H1 (cell line): ENCODE results near the gene AAK1. TPM values are rescaled to one million over a fixed set of nuclear protein-coding genes. Genes with fewer than 3 reads are reported as not detected.

Experiments
- CTCF ChIA-PET: fragments of 300-600 bp; sonication (Branson Sonifier 250); formaldehyde crosslinking; loops from one replicate; lab custom pipeline; 2021; ENCODE audit not compliant: partially characterized antibody; lab: Charles Lee
- POLR2A ChIA-PET: fragments of 300-600 bp; sonication (Branson Sonifier 250); formaldehyde crosslinking; loops from one replicate; lab custom pipeline; 2021; ENCODE audit warnings: inconsistent platforms; ENCODE audit not compliant: partially characterized antibody; lab: Charles Lee
- DNase-seq, 2 experiments: peaks; one replicate each; pipeline versions ENCODE4 v3.0.0 to v3.0.0-alpha.2; 2010 to 2022; ENCODE audit warnings: low spot score in 2 of 2, low read depth in 1 of 2, mixed read lengths in 1 of 2
- FAIRE-seq: peaks from 2 replicates; lab custom pipeline; 2011; peaks lifted over from hg19 to GRCh38; lab: Jason Lieb, UNC
- H2AFZ ChIP-seq: 2 replicates; pipeline ENCODE4 v1.8.1; 2012; ENCODE audit warnings: low read length, inconsistent platforms
- H2AK5ac ChIP-seq: 2 replicates; pipeline ENCODE4 v1.6.1; 2013; ENCODE audit warnings: low read depth, low read length
- H2BK120ac ChIP-seq: replicated peaks from 2 replicates; pipeline ENCODE3; 2013; ENCODE audit warnings: low read depth, low read length, inconsistent platforms
- H2BK12ac ChIP-seq: 2 replicates; pipeline ENCODE4 v1.6.1; 2013; ENCODE audit warnings: low read depth, low read length
- H2BK15ac ChIP-seq: 2 replicates; pipeline ENCODE4 v1.6.1; 2013; ENCODE audit warnings: low read length
- H2BK20ac ChIP-seq: 2 replicates; pipeline ENCODE4 v1.6.1; 2013; ENCODE audit warnings: low read length
- H2BK5ac ChIP-seq: 2 replicates; pipeline ENCODE4 v1.6.1; 2013; ENCODE audit warnings: low read depth, low read length
- H3K14ac ChIP-seq: 2 replicates; pipeline ENCODE4 v1.6.1; 2013; ENCODE audit warnings: inconsistent platforms; ENCODE audit not compliant: insufficient read length
- H3K18ac ChIP-seq: 2 replicates; pipeline ENCODE4 v1.6.1; 2013; ENCODE audit warnings: low read length; ENCODE audit errors: extremely low read depth
- H3K23ac ChIP-seq: 2 replicates; pipeline ENCODE4 v1.6.1; 2013; ENCODE audit warnings: inconsistent platforms; ENCODE audit not compliant: insufficient read length
- H3K23me2 ChIP-seq: 2 replicates; pipeline ENCODE4 v1.6.1; 2013; ENCODE audit warnings: low read depth, low read length
- H3K27ac ChIP-seq: 2 replicates; pipeline ENCODE4 v1.6.1; 2011; ENCODE audit warnings: low read depth, low read length, inconsistent platforms
- H3K27me3 ChIP-seq, 4 experiments: replicated peaks in 1 of 4; 1 replicate in 1 of 4; 2 replicates in 3 of 4; pipeline versions ENCODE4 v1.6.1 to v1.8.1; 2011 to 2013; ENCODE audit warnings: low read length in 3 of 4, mild to moderate bottlenecking in 3 of 4, inconsistent platforms in 2 of 4, mixed read lengths in 2 of 4, moderate library complexity in 1 of 4; ENCODE audit not compliant: control insufficient read depth in 3 of 4, insufficient read depth in 3 of 4; ENCODE audit errors: extremely low read depth in 1 of 4
- H3K36me3 ChIP-seq, 4 experiments: 2 replicates each; pipeline versions ENCODE4 v1.6.1 to v1.8.1; 2011 to 2013; ENCODE audit warnings: mild to moderate bottlenecking in 4 of 4, low read length in 3 of 4, moderate library complexity in 2 of 4, control low read depth in 1 of 4, inconsistent platforms in 1 of 4; ENCODE audit not compliant: insufficient read depth in 4 of 4, control insufficient read depth in 2 of 4
- H3K4ac ChIP-seq: replicated peaks from 2 replicates; pipeline ENCODE3; 2013; ENCODE audit warnings: low read length, low read depth, mixed read lengths, inconsistent platforms; ENCODE audit not compliant: insufficient read length
- H3K4me1 ChIP-seq, 4 experiments: replicated peaks in 1 of 4; 1 replicate in 1 of 4; 2 replicates in 3 of 4; pipeline versions ENCODE4 v1.6.1 to v1.8.1; 2011 to 2013; ENCODE audit warnings: low read length in 3 of 4, inconsistent platforms in 2 of 4, mixed read lengths in 1 of 4; ENCODE audit not compliant: insufficient read depth in 4 of 4, control insufficient read depth in 3 of 4
- H3K4me2 ChIP-seq, 2 experiments: 2 replicates each; pipeline versions ENCODE4 v1.6.1 to v1.8.1; 2011 to 2013; ENCODE audit warnings: low read depth in 2 of 2, low read length in 2 of 2, control low read depth in 1 of 2, inconsistent platforms in 1 of 2, mild to moderate bottlenecking in 1 of 2; ENCODE audit not compliant: insufficient read depth in 1 of 2
- H3K4me3 ChIP-seq, 4 experiments: fragments of 200-600, 300-600 bp in 1 of 4; sonication (generic), shearing (Covaris generic), sonication (Bioruptor Twin) in 1 of 4; 2 replicates each; pipeline versions ENCODE4 v1.5.1 to v1.8.1; 2011 to 2016; ENCODE audit warnings: low read length in 4 of 4, low read depth in 3 of 4, control low read depth in 2 of 4, inconsistent platforms in 2 of 4, mild to moderate bottlenecking in 2 of 4, mixed read lengths in 1 of 4, moderate library complexity in 1 of 4; ENCODE audit not compliant: insufficient read depth in 2 of 4; ENCODE audit errors: extremely low read depth in 1 of 4
- H3K56ac ChIP-seq: replicated peaks from 2 replicates; pipeline ENCODE3; 2013; ENCODE audit warnings: low read depth, mild to moderate bottlenecking, mixed read lengths, low read length, inconsistent platforms; ENCODE audit not compliant: insufficient read length
- H3K79me1 ChIP-seq: 2 replicates; pipeline ENCODE4 v1.6.1; 2013; ENCODE audit warnings: low read depth, low read length, control low read depth
- H3K79me2 ChIP-seq, 2 experiments: 2 replicates each; pipeline versions ENCODE4 v1.6.1 to v1.8.1; 2012 to 2013; ENCODE audit warnings: low read length in 2 of 2, mild to moderate bottlenecking in 2 of 2, inconsistent platforms in 1 of 2; ENCODE audit not compliant: insufficient read depth in 2 of 2, control insufficient read depth in 1 of 2
- H3K9ac ChIP-seq, 4 experiments: replicated peaks in 1 of 4; 1 replicate in 1 of 4; 2 replicates in 3 of 4; pipeline versions ENCODE4 v1.6.1 to v1.8.1; 2011 to 2013; ENCODE audit warnings: low read depth in 3 of 4, low read length in 3 of 4, control low read depth in 2 of 4, mild to moderate bottlenecking in 2 of 4, moderate library complexity in 2 of 4, inconsistent platforms in 1 of 4; ENCODE audit errors: extremely low read depth in 1 of 4
- H3K9me3 ChIP-seq, 2 experiments: 2 replicates each; pipeline versions ENCODE4 v1.6.1 to v1.8.1; 2012 to 2013; ENCODE audit warnings: mild to moderate bottlenecking in 2 of 2, moderate library complexity in 2 of 2, control low read depth in 1 of 2, inconsistent platforms in 1 of 2, low read depth in 1 of 2, low read length in 1 of 2, mixed read lengths in 1 of 2; ENCODE audit not compliant: insufficient read depth in 2 of 2
- H4K20me1 ChIP-seq, 2 experiments: replicated peaks in 1 of 2; 2 replicates each; pipeline versions ENCODE3 to v1.8.1; 2011 to 2013; ENCODE audit warnings: inconsistent platforms in 2 of 2, low read length in 2 of 2, mild to moderate bottlenecking in 1 of 2; ENCODE audit not compliant: insufficient read depth in 2 of 2, control insufficient read depth in 1 of 2
- H4K5ac ChIP-seq: 2 replicates; pipeline ENCODE4 v1.6.1; 2013; ENCODE audit warnings: low read length, low read depth, mixed read lengths, inconsistent platforms; ENCODE audit not compliant: insufficient read length
- H4K8ac ChIP-seq: 2 replicates; pipeline ENCODE4 v1.8.0; 2013; ENCODE audit warnings: mild to moderate bottlenecking, moderate library complexity, low read length, inconsistent platforms; ENCODE audit not compliant: insufficient read depth; ENCODE audit errors: extremely low read depth
- H4K91ac ChIP-seq: replicated peaks from 2 replicates; pipeline ENCODE3; 2013; ENCODE audit warnings: low read length, mixed read lengths, inconsistent platforms; ENCODE audit not compliant: insufficient read length
- CBX5 ChIP-seq: fragments of 300-800, 300-1000 bp; sonication (generic); IDR thresholded peaks from 2 replicates; pipeline ENCODE4 v1.7.1; 2016; ENCODE audit warnings: antibody characterized with exemption, low read length, low read depth
- CTBP2 ChIP-seq: IDR thresholded peaks from 2 replicates; pipeline ENCODE4 v1.7.0; 2011; ENCODE audit warnings: borderline replicate concordance, mild to moderate bottlenecking, moderate library complexity, mixed read lengths, low read length; ENCODE audit not compliant: insufficient read depth, insufficient read length
- EP300 ChIP-seq, 2 experiments: IDR thresholded peaks; 1 replicate in 1 of 2; 2 replicates in 1 of 2; pipeline ENCODE4 v1.6.1; 2011 to 2012; ENCODE audit warnings: low read depth in 2 of 2, low read length in 2 of 2, mild to moderate bottlenecking in 2 of 2, borderline replicate concordance in 1 of 2, inconsistent platforms in 1 of 2, moderate library complexity in 1 of 2
- KDM4A ChIP-seq: IDR thresholded peaks from one replicate; pipeline ENCODE4 v1.7.1; 2012; ENCODE audit warnings: low read depth, mild to moderate bottlenecking, moderate library complexity, low read length, inconsistent platforms; ENCODE audit not compliant: severe bottlenecking
- RFX5 ChIP-seq: IDR thresholded peaks from 2 replicates; pipeline ENCODE4 v1.6.1; 2011; ENCODE audit warnings: low read depth, low read length, improper control_type of control experiment, borderline replicate concordance
- TBP ChIP-seq: IDR thresholded peaks from 2 replicates; pipeline ENCODE4 v1.6.1; 2011; ENCODE audit warnings: low read depth, low read length, improper control_type of control experiment
- WGBS, 2 experiments: shearing (Covaris generic) in 1 of 2; methylation state at CpG; one replicate each; pipeline versions ENCODE4 v1.1.6 to v1.1.7; 2013 to 2015; ENCODE audit warnings: low lambda C conversion rate in 2 of 2, mixed read lengths in 2 of 2, inconsistent platforms in 1 of 2, low coverage in 1 of 2, missing lambda C conversion rate in 1 of 2; ENCODE audit not compliant: insufficient replicate concordance in 2 of 2, insufficient coverage in 1 of 2, insufficient read length in 1 of 2; ENCODE audit errors: extremely low coverage in 1 of 2, missing lambda C conversion rate in 1 of 2; 5-methylcytosine and 5-hydroxymethylcytosine counted together
- polyA plus RNA-seq, 7 experiments: library from polyadenylated mRNA; depleted of rRNA in 3 of 7; stranded (reverse) in 5 of 7; unstranded in 2 of 7; fragments of >200 nt in 5 of 7; fragments of 200-250 nt in 2 of 7; gene quantifications; 1 replicate in 5 of 7; 2 replicates in 1 of 7; 4 replicates in 1 of 7; pipeline versions ENCODE4 v1.2.1 to v1.2.3, GENCODE V29; 2011 to 2013; ENCODE audit warnings: missing spikeins in 2 of 7, mixed read lengths in 2 of 7
- total RNA-seq: library from RNA; stranded (reverse); fragmentation: NEBNext Ultra II Directional; extraction: Animal tissue kit (Norgen Biotek cat#: 25700); gene quantifications from 2 replicates; pipeline ENCODE4 v1.2.1, GENCODE V29; 2021
- TF ChIP-seq, protein P1 (sequence below): IDR thresholded peaks from 2 replicates; pipeline ENCODE4 v1.6.1; 2012; ENCODE audit warnings: inconsistent platforms

The AAK1 gene
- total and polyA plus RNA-seq, 2 of the 8 experiments (the other 6 are each of a cell fraction or from before 2014, with no cell fraction given), result 10.0 to 40.5 TPM

- H2BK120ac ChIP-seq, result no peak overlapping the region
- POLR2A ChIA-PET, result interaction anchor here (1.3 kb wide), 1 partner anchor 16 kb away, joined by 5 read pairs; no protein-coding TSS in a partner anchor
Measured at GRCh38 chr2:69466728-69467127, 176.8 kb downstream of the AAK1 start.

More at GRCh38 chr2:69466728-69467127, 176.8 kb downstream of the AAK1 start:
- Histone ChIP-seq H4K20me1 (no peaks in the 10 kb centered on the region), H2AFZ (no peak overlapping the region), H3K4me3 (no peak overlapping the region), H3K56ac (no peak overlapping the region), H2BK12ac (no peak overlapping the region), H2BK20ac (no peak overlapping the region), H4K91ac (no peak overlapping the region), H3K9ac (no peak overlapping the region), H3K27me3 (no peaks in the 10 kb centered on the region; a peak in 1 of 7 replicates), H3K4me1 (peaks cover 0 to 2% (median 0%) of the 10 kb centered on the region in 4 experiments; a peak in 3 of 7 replicates), H4K5ac (no peak overlapping the region), H3K36me3 (peaks cover 0 to 8% (median 0%) of the 10 kb centered on the region in 4 experiments; a peak in 2 of 8 replicates), H3K9me3 (no peaks in the 10 kb centered on the region), H3K14ac (no peak overlapping the region), H2AK5ac (no peak overlapping the region), H3K27ac (no peak overlapping the region), H2BK5ac (no peak overlapping the region), H3K4me2 (no peak overlapping the region), H3K4ac (no peak overlapping the region), H3K23ac (no peak overlapping the region), H3K79me2 (no peaks in the 10 kb centered on the region), H3K79me1 (no peaks in the 10 kb centered on the region), H3K23me2 (peaks cover 2% of the 10 kb centered on the region; the same call in 1 of the 2 replicates), H4K8ac (no peak overlapping the region), H3K18ac (no peak overlapping the region), H2BK15ac (no peak overlapping the region)
- CTCF ChIA-PET, result no interaction called here
- DNase-seq (no peak), FAIRE-seq (no peak)
- WGBS, 2 experiments, result 92% methylated on average over 8 of the region's 8 CpGs; no CpG with 5 or more reads in 1 of the 2 experiments
- no peak for TF ChIP-seq CBX5
- TF ChIP-seq CTBP2, result no peak
- no peak for TF ChIP-seq KDM4A
- TF ChIP-seq, protein P1, sequence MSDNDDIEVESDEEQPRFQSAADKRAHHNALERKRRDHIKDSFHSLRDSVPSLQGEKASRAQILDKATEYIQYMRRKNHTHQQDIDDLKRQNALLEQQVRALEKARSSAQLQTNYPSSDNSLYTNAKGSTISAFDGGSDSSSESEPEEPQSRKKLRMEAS, result no peak
- no peak for TF ChIP-seq EP300 (IDR thresholded peaks at IDR 0.05; ENCODE audit: borderline replicate concordance in 1 of 2, low read depth in 2 of 2, low read length in 2 of 2)
- TF ChIP-seq TBP, result no peak
- TF ChIP-seq RFX5, result no peak
